Sigmoid colon (tissue), 3 donors: ENCODE data around the gene RTBDN.
A peak's percentile ranks its signal among the peaks of the same experiment; 100 is the strongest.

Source experiments
- POLR2A ChIP-seq, 2 donors: fragments of 450-650 bp; IDR thresholded peaks; one replicate each; pipeline ENCODE4 v1.6.1; 2016; ENCODE audit warnings: antibody characterized with exemption in 2 of 2, mild to moderate bottlenecking in 2 of 2, moderate library complexity in 2 of 2
- TF ChIP-seq, protein P1 (sequence below), 4 experiments: fragments of 450-650 bp in 3 of 4; fragments of 200-600 bp in 1 of 4; IDR thresholded peaks; one replicate each; pipeline ENCODE4 v1.5.1; 2016 to 2019; ENCODE audit warnings: antibody characterized with exemption in 4 of 4, mild to moderate bottlenecking in 3 of 4, moderate library complexity in 2 of 4

DNA sequence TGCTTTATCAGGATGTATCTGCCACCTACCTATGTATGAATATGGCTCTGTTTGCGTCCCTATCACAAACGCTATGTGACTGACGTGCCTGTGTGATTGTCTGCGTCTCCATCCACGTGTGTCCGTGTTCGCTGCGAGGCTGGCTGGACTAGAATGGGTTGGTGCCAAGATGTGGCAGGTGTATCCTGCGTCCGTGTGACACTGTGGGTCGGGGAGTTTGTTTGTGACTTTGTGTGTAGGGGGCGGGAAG, 52.3 kb downstream of the RTBDN start:
- TF ChIP-seq, protein P1, sequence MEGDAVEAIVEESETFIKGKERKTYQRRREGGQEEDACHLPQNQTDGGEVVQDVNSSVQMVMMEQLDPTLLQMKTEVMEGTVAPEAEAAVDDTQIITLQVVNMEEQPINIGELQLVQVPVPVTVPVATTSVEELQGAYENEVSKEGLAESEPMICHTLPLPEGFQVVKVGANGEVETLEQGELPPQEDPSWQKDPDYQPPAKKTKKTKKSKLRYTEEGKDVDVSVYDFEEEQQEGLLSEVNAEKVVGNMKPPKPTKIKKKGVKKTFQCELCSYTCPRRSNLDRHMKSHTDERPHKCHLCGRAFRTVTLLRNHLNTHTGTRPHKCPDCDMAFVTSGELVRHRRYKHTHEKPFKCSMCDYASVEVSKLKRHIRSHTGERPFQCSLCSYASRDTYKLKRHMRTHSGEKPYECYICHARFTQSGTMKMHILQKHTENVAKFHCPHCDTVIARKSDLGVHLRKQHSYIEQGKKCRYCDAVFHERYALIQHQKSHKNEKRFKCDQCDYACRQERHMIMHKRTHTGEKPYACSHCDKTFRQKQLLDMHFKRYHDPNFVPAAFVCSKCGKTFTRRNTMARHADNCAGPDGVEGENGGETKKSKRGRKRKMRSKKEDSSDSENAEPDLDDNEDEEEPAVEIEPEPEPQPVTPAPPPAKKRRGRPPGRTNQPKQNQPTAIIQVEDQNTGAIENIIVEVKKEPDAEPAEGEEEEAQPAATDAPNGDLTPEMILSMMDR (IDR thresholded peaks at IDR 0.05), result no peak
- TF ChIP-seq POLR2A (IDR thresholded peaks at IDR 0.05), result peak; percentile 52 to 72
